GM19463 (cell line): Measurements from ENCODE around the gene TRPM3.
"Not testable (repeated sequence)": the region's sequence is repeated elsewhere in the genome, so short reads cannot be mapped to it uniquely, and the experiment has no call there.

Experiments used
- ATAC-seq: cut with Tn5 transposase; IDR thresholded peaks from one replicate; pipeline ENCODE4 v1.9.1; 2021; ENCODE audit warnings: mild to moderate bottlenecking, moderate library complexity; ENCODE audit not compliant: unreplicated experiment

TRPM3 gene

GRCh38 chr9:70773579-70773978 is 347.8 kb downstream of the TRPM3 start:
- ATAC-seq = no peak

GRCh38 chr9:70772601-70773000 is 348.8 kb downstream of the TRPM3 start:
- ATAC-seq = no peak

- ATAC-seq = no peak
These were observed 355.5 kb downstream of the TRPM3 start for GRCh38 chr9:70765946-70766345.

GRCh38 chr9:70761139-70761670 is 360.2 kb downstream of the TRPM3 start:
- no peak for ATAC-seq

- no peak for ATAC-seq
These were observed 361.2 kb downstream of the TRPM3 start for GRCh38 chr9:70760228-70760627.

GRCh38 chr9:70753311-70753710 is 368.1 kb downstream of the TRPM3 start:
- no peak for ATAC-seq

GRCh38 chr9:70749066-70749465 is 372.4 kb downstream of the TRPM3 start:
- ATAC-seq = no peak

GRCh38 chr9:70747261-70747718 is 374.1 kb downstream of the TRPM3 start:
- no peak for ATAC-seq

- no peak for ATAC-seq
These were observed 374.7 kb downstream of the TRPM3 start for GRCh38 chr9:70746760-70747159.

- no peak for ATAC-seq
These were observed 375.1 kb downstream of the TRPM3 start for GRCh38 chr9:70746316-70746715.

GRCh38 chr9:70724794-70725193 is 396.6 kb downstream of the TRPM3 start:
- ATAC-seq = not testable (repeated sequence)

GRCh38 chr9:70724025-70724424 is 397.4 kb downstream of the TRPM3 start:
- ATAC-seq = not testable (repeated sequence)

- ATAC-seq = not testable (repeated sequence)
These were observed 414.6 kb downstream of the TRPM3 start for GRCh38 chr9:70706797-70707196.

- ATAC-seq = no peak
These were observed 420.3 kb downstream of the TRPM3 start for GRCh38 chr9:70701163-70701562.

- ATAC-seq = no peak
These were observed 424.6 kb downstream of the TRPM3 start for GRCh38 chr9:70696694-70697335.

GRCh38 chr9:70694758-70695157 is 426.7 kb downstream of the TRPM3 start:
- ATAC-seq = no peak

GRCh38 chr9:70693186-70693585 is 428.2 kb downstream of the TRPM3 start:
- ATAC-seq = no peak

GRCh38 chr9:70692431-70692830 is 429.0 kb downstream of the TRPM3 start:
- no peak for ATAC-seq

GRCh38 chr9:70688704-70689103 is 432.7 kb downstream of the TRPM3 start:
- no peak for ATAC-seq

GRCh38 chr9:70683841-70684240 is 437.6 kb downstream of the TRPM3 start:
- no peak for ATAC-seq

- ATAC-seq = no peak
These were observed 439.1 kb downstream of the TRPM3 start for GRCh38 chr9:70682298-70682697.

GRCh38 chr9:70679845-70680244 is 441.6 kb downstream of the TRPM3 start:
- ATAC-seq = no peak

GRCh38 chr9:70678153-70678552 is 443.3 kb downstream of the TRPM3 start:
- no peak for ATAC-seq
